Spleen (tissue), 11 donors: ENCODE measurements around the gene VAC14. TPM values are rescaled to one million over a fixed set of nuclear protein-coding genes. Genes with fewer than 3 reads are reported as not detected.
"Not testable (repeated sequence)": the region's sequence is repeated elsewhere in the genome, so short reads cannot be mapped to it uniquely, and the experiment has no call there.

Source experiments
- DNase-seq: peaks from one replicate; pipeline ENCODE4 v3.0.0-alpha.2; 2020
- H3K27ac ChIP-seq, 8 donors: fragments of 200-600 bp; sonication (generic) in 7 of 8; 1 replicate in 4 of 8; 2 replicates in 4 of 8; pipeline versions ENCODE4 v1.5.0 to v1.8.0; 2016 to 2021; ENCODE audit warnings: inconsistent platforms in 4 of 8, mild to moderate bottlenecking in 4 of 8, moderate library complexity in 1 of 8
- H3K27me3 ChIP-seq, 7 donors: fragments of 200-600 bp; sonication (generic) in 6 of 7; replicated peaks in 1 of 7; 1 replicate in 4 of 7; 2 replicates in 3 of 7; pipeline versions ENCODE4 v1.5.0 to v1.8.0; 2016 to 2021; ENCODE audit warnings: inconsistent platforms in 3 of 7, mild to moderate bottlenecking in 1 of 7
- H3K36me3 ChIP-seq, 6 donors: fragments of 200-600 bp; sonication (generic) in 5 of 6; 1 replicate in 4 of 6; 2 replicates in 2 of 6; pipeline versions ENCODE4 v1.5.0 to v1.8.0; 2016 to 2021; ENCODE audit warnings: inconsistent platforms in 2 of 6
- H3K4me1 ChIP-seq, 6 donors: fragments of 200-600 bp; sonication (generic) in 5 of 6; 1 replicate in 3 of 6; 2 replicates in 3 of 6; pipeline versions ENCODE4 v1.5.0 to v1.8.0; 2016 to 2021; ENCODE audit warnings: inconsistent platforms in 3 of 6
- H3K4me3 ChIP-seq, 8 donors: fragments of 200-600 bp; sonication (generic) in 7 of 8; 1 replicate in 4 of 8; 2 replicates in 4 of 8; pipeline versions ENCODE4 v1.5.0 to v1.8.0; 2016 to 2021; ENCODE audit warnings: inconsistent platforms in 4 of 8, mild to moderate bottlenecking in 4 of 8, moderate library complexity in 2 of 8
- H3K9me3 ChIP-seq, 8 donors: fragments of 200-600 bp; sonication (generic) in 7 of 8; 1 replicate in 4 of 8; 2 replicates in 4 of 8; pipeline versions ENCODE4 v1.5.0 to v1.8.0; 2016 to 2021; ENCODE audit warnings: inconsistent platforms in 4 of 8
- POLR2A ChIP-seq, 3 donors: fragments of 450-650 bp; IDR thresholded peaks; one replicate each; pipeline ENCODE4 v1.5.1; 2017; ENCODE audit warnings: antibody characterized with exemption in 3 of 3, mild to moderate bottlenecking in 1 of 3
- POLR2AphosphoS5 ChIP-seq, 3 donors: sonication (generic); formaldehyde crosslinking; IDR thresholded peaks; one replicate each; pipeline ENCODE4 v1.5.1; 2017; ENCODE audit warnings: antibody characterized with exemption in 3 of 3
- WGBS, 5 donors: extraction: QIAGEN DNeasy Blood & Tissue Kit in 3 of 5; methylation state at CpG; one replicate each; pipeline versions ENCODE4 v1.1.5 to v1.1.7; 2013 to 2018; 5-methylcytosine and 5-hydroxymethylcytosine counted together
- intact Hi-C: fragments of 100-400 bp; cut with DNase I; formaldehyde crosslinking; loops from one replicate; pipeline ENCODE4 v1.15.0; 2023; ENCODE audit warnings: low total_unique reads
- polyA plus RNA-seq, 3 donors: library from polyadenylated mRNA; stranded (reverse); fragments of 200-250 nt; gene quantifications; one replicate each; pipeline ENCODE4 v1.2.1, GENCODE V29; 2013
- total RNA-seq, 7 donors: library from RNA; depleted of rRNA in 3 of 7; stranded (reverse); fragments of >200 nt in 3 of 7; fragmentation: NEBNext Ultra II Directional in 4 of 7; extraction: Animal tissue kit (Norgen Biotek cat#: 25700) in 4 of 7; gene quantifications; one replicate each; pipeline versions ENCODE4 v1.1.0 to v1.2.1, GENCODE V29; 2016 to 2021
- TF ChIP-seq, protein P1 (sequence below), 11 experiments: fragments of 200-600 bp in 7 of 11; fragments of 450-650 bp in 4 of 11; sonication (generic) in 4 of 11; IDR thresholded peaks in 8 of 11; conservative IDR thresholded peaks in 3 of 11; 1 replicate in 7 of 11; 2 replicates in 4 of 11; pipeline versions ENCODE4 v1.4.0 to v1.8.0; 2016 to 2021; ENCODE audit warnings: antibody characterized with exemption in 11 of 11, inconsistent platforms in 4 of 11, mild to moderate bottlenecking in 1 of 11
- donor health status: healthy with polysubstance abuse.
- donor health status: DM: no; HTN: no; CAD: no; lungs with moderate emphysema.
- donor health status: DM: no; HTN: no; CAD: no.
- donor health status: Bipolar disorder and iron deficiency.
- donor health status: healthy.
- donor health status: DM: no; HTN: no; CAD: no.
- donor health status: DM: yes; HTN: yes; CAD: no.

Gene VAC14
- total and polyA plus RNA-seq, 10 donors, result 29.1 to 70.0 (median 48.1) TPM

GRCh38 chr16:70744366-70744765 lies 56.6 kb downstream of the VAC14 start:
- DNase-seq, result no peak
- H3K27me3 ChIP-seq, result no peaks in the 10 kb centered on the region
- intact Hi-C loops, result no loop called here
- WGBS, 5 donors, result 96 to 98% (median 97%) methylated on average over 8 to 9 of the region's 9 CpGs
- TF ChIP-seq, protein P1, sequence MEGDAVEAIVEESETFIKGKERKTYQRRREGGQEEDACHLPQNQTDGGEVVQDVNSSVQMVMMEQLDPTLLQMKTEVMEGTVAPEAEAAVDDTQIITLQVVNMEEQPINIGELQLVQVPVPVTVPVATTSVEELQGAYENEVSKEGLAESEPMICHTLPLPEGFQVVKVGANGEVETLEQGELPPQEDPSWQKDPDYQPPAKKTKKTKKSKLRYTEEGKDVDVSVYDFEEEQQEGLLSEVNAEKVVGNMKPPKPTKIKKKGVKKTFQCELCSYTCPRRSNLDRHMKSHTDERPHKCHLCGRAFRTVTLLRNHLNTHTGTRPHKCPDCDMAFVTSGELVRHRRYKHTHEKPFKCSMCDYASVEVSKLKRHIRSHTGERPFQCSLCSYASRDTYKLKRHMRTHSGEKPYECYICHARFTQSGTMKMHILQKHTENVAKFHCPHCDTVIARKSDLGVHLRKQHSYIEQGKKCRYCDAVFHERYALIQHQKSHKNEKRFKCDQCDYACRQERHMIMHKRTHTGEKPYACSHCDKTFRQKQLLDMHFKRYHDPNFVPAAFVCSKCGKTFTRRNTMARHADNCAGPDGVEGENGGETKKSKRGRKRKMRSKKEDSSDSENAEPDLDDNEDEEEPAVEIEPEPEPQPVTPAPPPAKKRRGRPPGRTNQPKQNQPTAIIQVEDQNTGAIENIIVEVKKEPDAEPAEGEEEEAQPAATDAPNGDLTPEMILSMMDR (IDR thresholded peaks at IDR 0.05 in 8 of 11, conservative IDR thresholded peaks at IDR 0.05 in 3 of 11), result no peak
- TF ChIP-seq POLR2AphosphoS5 (IDR thresholded peaks at IDR 0.05), result no peak
- TF ChIP-seq POLR2A (IDR thresholded peaks at IDR 0.05), result no peak
- H3K27ac ChIP-seq, result peak overlapping the region in 4 of 8 donors; percentile 28 to 83 (median 80)
- peaks cover 23 to 85% (median 57%) of the 10 kb centered on the region in 6 donors for H3K4me1 ChIP-seq
- H3K9me3 ChIP-seq, result peaks cover 0 to 10% (median 0%) of the 10 kb centered on the region in 8 donors
- peaks cover 0 to 83% (median 41%) of the 10 kb centered on the region in 6 donors for H3K36me3 ChIP-seq
- no peak overlapping the region for H3K4me3 ChIP-seq

DNA sequence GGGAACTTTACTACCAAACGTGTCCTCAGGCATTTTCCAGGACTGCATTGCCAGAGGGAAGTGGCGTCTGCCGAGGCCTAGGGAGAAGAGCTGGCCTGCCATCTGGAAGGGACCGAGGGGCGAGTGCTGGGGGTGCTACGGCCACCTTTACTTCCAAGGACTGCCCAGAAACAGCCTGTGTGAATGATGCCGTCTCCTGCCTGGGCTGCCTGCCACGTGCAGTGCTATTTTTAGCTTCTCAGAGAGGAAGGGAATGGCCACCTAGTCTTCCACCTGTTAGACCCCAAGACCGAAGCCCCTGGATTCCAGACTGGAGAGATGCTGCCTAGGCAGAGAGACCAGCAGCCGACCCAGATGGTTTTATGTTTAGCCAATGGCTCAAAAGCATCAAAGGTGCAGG lies 57.2 kb downstream of the VAC14 start:
- intact Hi-C loops, result no loop called here
- H3K36me3 ChIP-seq, result peaks cover 0 to 88% (median 41%) of the 10 kb centered on the region in 6 donors
- WGBS, 5 donors, result 88 to 94% (median 93%) methylated on average over 10 of the region's 10 CpGs
- peak overlapping the region in 2 of 8 donors; percentile 78 to 82 for H3K27ac ChIP-seq
- peaks cover 0 to 10% (median 0%) of the 10 kb centered on the region in 8 donors for H3K9me3 ChIP-seq
- peaks cover 23 to 85% (median 57%) of the 10 kb centered on the region in 6 donors for H3K4me1 ChIP-seq
- TF ChIP-seq POLR2AphosphoS5 (IDR thresholded peaks at IDR 0.05) (no peak), POLR2A (IDR thresholded peaks at IDR 0.05) (no peak)
- TF ChIP-seq, protein P1 (IDR thresholded peaks at IDR 0.05 in 8 of 11, conservative IDR thresholded peaks at IDR 0.05 in 3 of 11), result no peak
- no peaks in the 10 kb centered on the region for H3K27me3 ChIP-seq
- no peak overlapping the region for H3K4me3 ChIP-seq
- no peak for DNase-seq

- DNase-seq, intact Hi-C loops, H3K27me3 ChIP-seq, H3K4me3 ChIP-seq: not testable (repeated sequence)
- Histone ChIP-seq H3K27ac (peak overlapping the region in 2 of 8 donors; percentile 78 to 79), H3K4me1 (peaks cover 28 to 85% (median 62%) of the 10 kb centered on the region in 6 donors), H3K9me3 (peaks cover 0 to 10% (median 0%) of the 10 kb centered on the region in 8 donors), H3K36me3 (peaks cover 0 to 80% (median 41%) of the 10 kb centered on the region in 6 donors)
- WGBS, 5 donors, result 96 to 99% (median 98%) methylated on average over 9 of the region's 9 CpGs
Observed at GRCh38 chr16:70742967-70743366, 58.0 kb downstream of the VAC14 start.

GRCh38 chr16:70741783-70742125 lies 59.2 kb downstream of the VAC14 start:
- Histone ChIP-seq H3K4me1 (peaks cover 33 to 85% (median 65%) of the 10 kb centered on the region in 6 donors), H3K4me3 (no peak overlapping the region), H3K36me3 (peaks cover 0 to 76% (median 41%) of the 10 kb centered on the region in 6 donors), H3K9me3 (peaks cover 0 to 10% (median 0%) of the 10 kb centered on the region in 8 donors), H3K27ac (peak overlapping the region in 7 of 8 donors; percentile 39 to 87 (median 78)), H3K27me3 (no peaks in the 10 kb centered on the region)
- intact Hi-C loops, result no loop called here
- DNase-seq, result no peak
- TF ChIP-seq POLR2A (IDR thresholded peaks at IDR 0.05), result no peak
- TF ChIP-seq, protein P1 (IDR thresholded peaks at IDR 0.05 in 8 of 11, conservative IDR thresholded peaks at IDR 0.05 in 3 of 11), result no peak
- TF ChIP-seq POLR2AphosphoS5 (IDR thresholded peaks at IDR 0.05), result no peak
- 72 to 83% (median 74%) methylated on average over 5 to 9 of the region's 9 CpGs for WGBS, 5 donors
